Measurements from ENCODE around the gene BCL6.

DNA sequence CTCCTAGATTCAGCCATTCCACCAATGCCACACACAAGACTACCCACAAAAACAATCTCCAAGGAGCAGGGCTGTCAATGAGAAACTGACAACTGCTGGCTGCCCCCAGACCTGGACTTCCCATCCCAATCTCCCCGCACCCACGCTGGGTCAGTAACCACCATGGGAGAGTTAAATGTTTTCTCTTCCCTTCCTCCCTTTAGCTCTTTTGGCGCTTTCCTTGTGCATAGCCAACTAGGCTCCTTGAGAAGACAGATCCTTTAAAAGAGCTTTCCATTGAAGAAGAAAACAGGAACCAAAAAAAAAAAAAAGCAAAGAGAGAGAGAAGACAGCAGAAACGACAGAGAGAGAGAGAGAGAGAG lies 8.3 kb downstream of the BCL6 start:
- TF ChIP-seq TAF1 (IDR thresholded peaks at IDR 0.05; ENCODE audit: borderline replicate concordance, low read depth, low read length) (no peak), POLR2A (IDR thresholded peaks at IDR 0.05; ENCODE audit: low read depth, low read length) (no peak)

Measured in GM12892 (cell line).